LNCAP (cell line): Measurements from ENCODE around the gene RTEL1.

Experiments
- TF ChIP-seq, protein P1 (sequence below): fragments of 450-650 bp; IDR thresholded peaks from 2 replicates; pipeline ENCODE4 v1.5.1; 2017; ENCODE audit warnings: mild to moderate bottlenecking

The RTEL1 gene

DNA sequence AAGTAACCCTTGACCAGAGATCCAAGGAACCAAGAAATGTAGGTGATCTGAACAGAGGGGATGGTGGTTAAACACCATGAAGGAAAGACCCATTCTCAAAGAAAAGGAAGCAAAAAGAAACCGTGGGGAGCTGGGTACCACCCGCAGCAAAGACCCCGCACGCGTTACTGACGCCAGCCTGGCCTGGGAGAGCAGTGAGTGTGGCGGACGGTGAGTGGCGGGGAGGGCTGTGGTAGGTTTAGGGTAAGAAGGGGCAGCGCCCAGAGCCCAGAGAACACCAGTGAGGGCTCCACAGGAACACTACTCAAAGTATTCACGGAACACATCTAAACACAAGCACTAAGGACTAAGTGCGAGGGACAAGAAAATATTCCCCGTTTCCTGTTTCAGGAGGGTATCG lies 35.4 kb upstream of the RTEL1 start:
- TF ChIP-seq, protein P1, sequence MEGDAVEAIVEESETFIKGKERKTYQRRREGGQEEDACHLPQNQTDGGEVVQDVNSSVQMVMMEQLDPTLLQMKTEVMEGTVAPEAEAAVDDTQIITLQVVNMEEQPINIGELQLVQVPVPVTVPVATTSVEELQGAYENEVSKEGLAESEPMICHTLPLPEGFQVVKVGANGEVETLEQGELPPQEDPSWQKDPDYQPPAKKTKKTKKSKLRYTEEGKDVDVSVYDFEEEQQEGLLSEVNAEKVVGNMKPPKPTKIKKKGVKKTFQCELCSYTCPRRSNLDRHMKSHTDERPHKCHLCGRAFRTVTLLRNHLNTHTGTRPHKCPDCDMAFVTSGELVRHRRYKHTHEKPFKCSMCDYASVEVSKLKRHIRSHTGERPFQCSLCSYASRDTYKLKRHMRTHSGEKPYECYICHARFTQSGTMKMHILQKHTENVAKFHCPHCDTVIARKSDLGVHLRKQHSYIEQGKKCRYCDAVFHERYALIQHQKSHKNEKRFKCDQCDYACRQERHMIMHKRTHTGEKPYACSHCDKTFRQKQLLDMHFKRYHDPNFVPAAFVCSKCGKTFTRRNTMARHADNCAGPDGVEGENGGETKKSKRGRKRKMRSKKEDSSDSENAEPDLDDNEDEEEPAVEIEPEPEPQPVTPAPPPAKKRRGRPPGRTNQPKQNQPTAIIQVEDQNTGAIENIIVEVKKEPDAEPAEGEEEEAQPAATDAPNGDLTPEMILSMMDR = no peak

DNA sequence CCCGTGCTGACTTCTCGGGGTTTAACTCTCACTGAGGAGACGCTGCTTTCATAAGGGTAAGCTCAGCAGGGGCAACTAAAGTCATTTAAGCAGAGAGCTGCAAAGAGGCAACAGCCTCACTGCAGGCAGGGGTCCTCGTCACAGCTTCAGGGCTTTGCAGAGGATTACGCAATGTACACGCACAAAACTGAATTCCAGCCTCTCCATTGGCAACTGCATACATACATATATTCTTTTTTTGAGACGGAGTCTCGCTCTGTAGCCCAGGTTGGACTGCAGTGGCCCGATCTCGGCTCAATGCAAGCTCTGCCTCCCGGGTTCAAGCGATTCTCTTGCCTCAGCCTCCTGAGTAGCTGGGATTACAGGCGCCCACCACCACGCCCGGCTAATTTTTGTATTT lies 33.6 kb upstream of the RTEL1 start:
- TF ChIP-seq, protein P1 = no peak

DNA sequence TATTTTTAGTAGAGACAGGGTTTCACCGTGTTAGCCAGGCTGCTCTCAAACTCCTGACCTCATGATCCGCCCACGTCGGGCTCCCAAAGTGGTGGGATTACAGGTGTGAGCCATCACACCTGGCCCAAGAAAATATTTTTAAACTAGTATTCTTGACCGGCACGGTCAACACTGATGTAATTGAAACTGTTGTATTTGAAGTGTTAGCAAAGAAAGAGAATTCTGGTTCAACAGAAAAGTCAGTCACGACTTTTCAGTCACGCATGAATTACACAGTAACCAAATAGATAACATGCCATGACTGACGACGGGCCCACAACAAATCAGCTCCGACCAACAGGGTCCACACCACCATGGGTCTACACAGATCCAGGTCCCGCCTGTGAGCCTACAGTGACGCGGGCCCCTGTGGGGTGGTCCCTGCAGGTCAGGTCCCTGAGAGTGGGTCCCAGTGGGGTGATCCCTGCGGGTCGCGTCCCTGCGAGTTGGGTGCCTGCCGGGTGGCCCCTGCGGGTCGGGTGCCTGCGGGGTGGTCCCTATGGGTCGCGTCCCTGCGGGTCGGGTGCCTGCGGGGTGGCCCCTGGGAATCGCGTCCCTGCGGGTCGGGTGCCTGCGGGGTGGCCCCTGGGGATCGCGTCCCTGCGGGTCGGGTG lies 32.2 kb upstream of the RTEL1 start:
- TF ChIP-seq, protein P1 = no peak

DNA sequence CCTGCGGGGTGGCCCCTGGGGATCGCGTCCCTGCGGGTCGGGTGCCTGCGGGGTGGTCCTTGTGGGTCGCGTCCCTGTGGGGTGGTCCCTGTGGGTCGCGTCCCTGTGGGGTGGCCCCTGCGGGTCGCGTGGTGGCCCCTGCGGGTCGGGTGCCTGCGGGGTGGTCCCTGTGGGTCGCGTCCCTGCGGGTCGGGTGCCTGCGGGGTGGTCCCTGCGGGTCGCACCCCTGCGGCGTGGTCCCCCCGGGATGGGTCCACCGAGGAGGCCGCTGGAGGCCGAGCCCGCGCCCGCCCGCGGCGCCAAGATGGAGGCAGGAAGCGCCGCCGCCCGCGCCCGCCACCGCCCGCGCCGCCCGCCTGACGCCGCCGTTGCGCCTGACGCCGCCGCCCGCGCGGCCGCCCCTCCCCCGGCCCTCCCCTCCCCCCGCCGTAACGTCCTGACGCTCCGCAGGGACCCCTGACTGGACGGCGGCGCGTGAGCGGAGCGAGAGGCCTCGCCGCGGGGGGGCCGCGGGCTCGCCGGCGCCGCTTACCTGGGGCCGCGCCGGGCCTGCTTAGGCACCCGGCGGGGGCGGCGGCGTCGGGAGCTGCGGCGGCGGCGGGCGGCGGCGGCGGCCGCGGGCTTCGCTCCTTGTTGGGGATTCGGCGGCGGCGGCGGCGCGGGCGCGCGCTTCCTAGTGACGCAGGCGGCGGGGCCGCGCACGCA lies 31.5 kb upstream of the RTEL1 start, which contains the start of gene GMEB2:
Gene GMEB2, minus strand, starts transcription at position 678 of the 705 bp plus-strand sequence. CDS start 7,704 bp downstream, outside the sequence.
- TF ChIP-seq, protein P1 = no peak

DNA sequence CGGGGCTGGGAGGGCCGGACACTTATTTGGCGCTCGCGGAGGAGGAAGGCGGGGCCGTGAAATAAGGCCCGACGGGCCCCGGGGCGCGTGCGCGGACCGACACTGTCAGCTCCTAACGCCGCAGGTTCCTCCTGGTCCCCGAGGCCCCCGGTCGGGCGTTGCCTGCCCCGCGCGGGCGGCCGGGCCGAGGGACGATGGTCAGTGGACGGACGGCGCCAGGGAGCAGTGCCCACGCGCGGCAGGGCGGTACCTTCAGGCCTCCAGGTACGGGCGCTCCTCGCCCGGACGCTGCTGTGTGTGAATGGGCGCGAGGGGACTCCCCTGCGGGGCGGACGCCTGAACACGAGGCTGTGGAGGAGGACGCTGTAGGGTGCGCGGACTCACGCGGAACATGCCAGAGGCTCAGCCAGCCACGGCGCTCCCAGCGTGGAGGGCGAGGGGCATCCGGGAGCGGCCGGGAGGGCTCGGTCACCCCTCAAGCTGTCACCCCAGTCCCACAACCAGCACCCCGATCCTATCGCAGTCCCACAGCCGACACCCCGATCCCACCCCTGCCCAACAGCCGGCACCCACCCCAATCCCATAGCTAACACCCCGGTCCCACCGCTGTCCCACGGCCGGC lies 30.9 kb upstream of the RTEL1 start:
- TF ChIP-seq, protein P1 = no peak

DNA sequence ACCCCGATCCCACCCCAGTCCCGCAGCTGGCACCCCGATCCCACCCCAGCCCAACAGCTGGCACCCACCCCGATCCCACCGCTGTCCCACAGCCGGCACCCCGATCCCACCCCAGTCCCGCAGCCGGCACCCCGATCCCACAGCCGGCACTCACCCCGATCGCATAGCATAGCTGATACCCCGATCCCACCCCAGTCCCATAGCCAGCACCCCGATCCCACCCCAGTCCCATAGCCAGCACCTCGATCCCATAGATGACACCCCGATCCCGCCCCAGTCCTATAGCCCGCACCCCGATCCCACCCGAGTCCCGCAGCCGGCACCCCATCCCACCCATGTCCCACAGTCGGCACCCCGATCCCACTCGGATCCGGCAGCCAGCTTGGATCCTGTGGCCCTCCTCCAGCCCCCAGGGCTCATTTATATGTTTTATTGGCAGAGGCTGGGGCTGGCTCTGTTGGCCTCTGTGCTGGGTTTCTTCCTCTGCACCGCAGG lies 30.3 kb upstream of the RTEL1 start:
- TF ChIP-seq, protein P1 = no peak

DNA sequence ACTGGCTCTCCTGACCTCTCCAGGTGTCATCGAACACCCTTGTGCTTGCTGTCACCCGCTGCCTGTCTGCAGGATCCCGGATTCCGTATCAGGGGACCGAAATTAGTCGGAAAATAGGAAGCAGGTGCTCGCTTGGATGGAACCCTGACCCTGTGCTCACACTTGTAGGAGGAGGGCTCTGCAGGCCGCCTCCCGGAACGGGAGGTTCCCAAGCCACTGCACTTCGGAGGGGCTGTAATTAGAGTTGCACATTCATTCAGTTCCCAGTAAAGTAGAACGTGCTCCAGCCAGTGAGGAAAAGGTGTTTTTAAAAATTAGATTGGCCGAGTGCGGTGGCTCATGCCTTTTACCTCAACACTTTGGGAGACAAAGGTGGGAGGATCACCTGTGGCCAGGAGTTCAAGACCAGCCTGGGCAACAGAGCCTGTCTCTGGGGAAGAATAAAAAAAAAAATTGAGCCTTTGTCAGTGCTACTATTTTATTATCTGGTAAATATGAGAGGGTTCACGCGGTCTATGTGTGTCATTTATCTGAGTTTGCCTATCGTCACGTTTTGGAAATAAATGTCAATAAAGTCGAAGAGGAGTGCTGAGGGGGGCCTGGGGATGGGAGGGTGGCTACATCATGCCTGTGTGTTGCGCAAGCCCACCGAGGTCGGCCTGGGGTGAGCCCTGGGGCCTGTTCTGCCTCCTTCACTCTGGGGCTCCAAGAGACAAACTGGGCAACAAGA lies 29.7 kb upstream of the RTEL1 start:
- TF ChIP-seq, protein P1 = no peak
